GM18519 (cell line): ENCODE data around the gene RBMY1F.
"Not testable (repeated sequence)": the region's sequence is repeated elsewhere in the genome, so short reads cannot be mapped to it uniquely, and the experiment has no call there.

ENCODE experiments used
- ATAC-seq: cut with Tn5 transposase; IDR thresholded peaks from one replicate; pipeline ENCODE4 v1.9.1; 2021; ENCODE audit warnings: mild to moderate bottlenecking, moderate library complexity; ENCODE audit not compliant: unreplicated experiment, low FRiP score

The RBMY1F gene

GRCh38 chrY:22182823-22183222 is at the start of gene RBMY1F:
Gene RBMY1F, minus strand, starts transcription at chrY:22182923. Its CDS starts 1,954 bp downstream, at chrY:22180969.
- ATAC-seq = not testable (repeated sequence)

DNA sequence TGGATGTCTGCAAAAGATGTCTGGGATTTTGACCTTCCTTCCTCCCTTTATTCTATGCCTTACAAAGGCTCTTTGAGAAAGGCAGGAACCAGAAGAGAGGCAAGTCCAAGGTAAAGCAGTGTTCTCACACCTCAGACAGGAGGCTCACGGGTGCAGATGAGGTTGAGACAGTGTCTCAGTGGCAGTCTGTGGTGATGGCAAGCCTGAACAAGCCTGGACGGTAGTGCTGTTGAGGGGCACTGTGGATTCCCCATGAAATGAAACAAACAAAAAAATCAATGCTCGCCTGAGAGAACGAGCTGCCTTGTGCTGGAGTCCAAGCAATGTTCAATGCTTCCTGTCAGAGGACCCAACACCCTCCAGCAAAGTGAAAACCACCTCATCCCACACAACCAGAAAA is 31.6 kb downstream of the RBMY1F start:
- ATAC-seq = not testable (repeated sequence)

DNA sequence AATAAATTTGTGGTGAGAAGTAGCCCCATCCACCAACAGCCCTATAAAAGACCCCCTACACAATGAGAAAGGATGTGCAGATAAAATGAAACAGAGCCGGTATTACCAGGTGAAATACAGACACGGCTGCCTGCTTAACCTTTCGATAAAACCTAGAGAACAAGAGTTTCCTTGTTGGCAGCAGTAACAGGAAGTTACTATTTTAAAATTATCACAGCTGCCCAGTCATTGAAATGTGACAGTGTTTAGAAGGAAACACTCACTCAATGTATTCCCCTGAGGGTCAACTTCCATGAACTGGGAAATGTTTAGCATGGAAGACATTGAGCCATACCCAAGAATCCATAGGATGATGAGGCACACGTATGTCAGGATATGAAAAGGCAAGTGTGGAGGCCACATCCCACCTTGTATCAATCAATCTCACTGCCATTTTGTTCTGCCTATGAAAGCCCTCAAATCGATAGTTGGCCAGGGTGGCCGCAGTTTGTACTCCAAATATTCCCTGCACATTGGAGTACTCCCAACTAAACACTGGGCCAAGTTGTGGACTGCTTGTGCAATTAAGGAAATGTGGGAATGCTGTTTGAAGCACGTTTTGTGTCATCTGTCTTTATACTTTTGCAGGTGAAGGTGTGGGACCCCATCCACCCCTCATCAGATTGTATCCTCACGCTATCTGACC is 41.6 kb downstream of the RBMY1F start:
- not testable (repeated sequence) for ATAC-seq

DNA sequence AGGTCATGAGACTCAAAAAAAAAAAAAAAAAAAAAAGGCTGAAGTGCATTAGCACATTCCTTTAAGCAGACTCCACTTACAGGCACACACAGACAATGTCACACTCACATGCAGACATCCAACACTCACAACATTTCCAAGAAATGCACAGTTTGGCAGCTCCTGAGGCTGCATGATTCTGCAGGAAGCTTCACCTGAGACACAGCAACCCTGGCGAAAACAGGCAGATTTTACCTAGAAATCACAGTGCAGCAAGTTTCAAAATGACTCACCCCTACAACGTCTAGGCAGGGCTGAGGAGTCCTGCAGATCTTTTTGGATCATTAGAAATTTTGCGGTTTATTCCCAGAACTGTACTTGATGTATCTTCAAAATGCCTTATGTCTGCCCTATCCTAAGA is 48.0 kb downstream of the RBMY1F start:
- ATAC-seq = not testable (repeated sequence)

DNA sequence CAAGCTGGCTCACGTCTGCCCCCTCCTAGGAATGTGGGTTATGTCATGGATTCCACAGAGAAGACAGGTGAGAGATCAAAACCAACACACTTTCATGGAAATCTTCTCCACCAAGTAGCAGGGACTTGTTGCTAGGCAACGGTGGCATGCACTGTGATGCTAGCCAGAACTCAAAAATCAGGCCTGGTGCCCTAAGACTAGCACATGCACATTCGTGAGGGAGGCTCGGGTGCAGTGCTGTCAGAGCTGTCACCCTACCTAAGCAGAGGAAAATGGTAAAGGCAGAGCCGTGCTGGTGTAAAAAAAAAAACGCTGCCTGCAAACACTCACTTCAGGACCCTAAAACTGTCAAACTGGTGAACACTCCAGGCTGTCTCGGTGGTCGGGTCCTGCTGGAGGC is 52.2 kb downstream of the RBMY1F start:
- not testable (repeated sequence) for ATAC-seq
